HG03039 (cell line): ENCODE results near the gene HRH1.

ENCODE experiments used
- ATAC-seq: cut with Tn5 transposase; IDR thresholded peaks from one replicate; pipeline ENCODE4 v1.9.1; 2021; ENCODE audit warnings: mild to moderate bottlenecking, moderate library complexity; ENCODE audit not compliant: unreplicated experiment

Gene HRH1

GRCh38 chr3:11312166-11312565 lies 157.9 kb downstream of the HRH1 start:
- ATAC-seq = no peak
